Activated T-cell treated with anti-CD3 and anti-CD28 coated beads for 48 hours (primary cell): ENCODE data around the gene ZNF600.
"Not testable (repeated sequence)": the region's sequence is repeated elsewhere in the genome, so short reads cannot be mapped to it uniquely, and the experiment has no call there.

Experiments used
- DNase-seq: peaks from one replicate; pipeline ENCODE4 v3.0.0-alpha.2; 2020; ENCODE audit warnings: low read depth

The ZNF600 gene

GRCh38 chr19:52786464-52787354 is at the start of gene ZNF600:
TSS of gene ZNF600 (minus strand) at chr19:52786791. CDS start at chr19:52778888, 7,903 bp downstream.
- peak; percentile 73 for DNase-seq

GRCh38 chr19:52834289-52834688 is 47.7 kb upstream of the ZNF600 start:
- not testable (repeated sequence) for DNase-seq

- not testable (repeated sequence) for DNase-seq
Observed at GRCh38 chr19:52833541-52833940, 47.0 kb upstream of the ZNF600 start.

GRCh38 chr19:52829866-52830265 is 43.3 kb upstream of the ZNF600 start:
- DNase-seq: not testable (repeated sequence)

GRCh38 chr19:52825765-52826164 is 39.2 kb upstream of the ZNF600 start:
- no peak for DNase-seq

- DNase-seq: no peak
Observed at GRCh38 chr19:52823676-52824075, 37.1 kb upstream of the ZNF600 start.

GRCh38 chr19:52821204-52821960 is 34.8 kb upstream of the ZNF600 start, which contains the start of gene ZNF28:
TSS of gene ZNF28 (minus strand) at chr19:52821633. CDS start at chr19:52817958, 3,675 bp downstream.
- peak; percentile 53 for DNase-seq

- peak; percentile 8 for DNase-seq
Observed at GRCh38 chr19:52820472-52821203, 34.0 kb upstream of the ZNF600 start.

GRCh38 chr19:52809801-52810200 is 23.2 kb upstream of the ZNF600 start:
- DNase-seq: no peak

GRCh38 chr19:52799950-52800640 is 13.5 kb upstream of the ZNF600 start:
- not testable (repeated sequence) for DNase-seq

GRCh38 chr19:52789440-52789839 is 2.8 kb upstream of the ZNF600 start:
- DNase-seq: no peak

- peak; percentile 0 for DNase-seq
Observed at GRCh38 chr19:52786078-52786463, 520 bp downstream of the ZNF600 start.

GRCh38 chr19:52785506-52785905 is 1.1 kb downstream of the ZNF600 start:
- no peak for DNase-seq

GRCh38 chr19:52782864-52783263 is 3.7 kb downstream of the ZNF600 start:
- not testable (repeated sequence) for DNase-seq

GRCh38 chr19:52778811-52779210 is 7.8 kb downstream of the ZNF600 start:
- peak; percentile 10 for DNase-seq

- DNase-seq: not testable (repeated sequence)
Observed at GRCh38 chr19:52756447-52756846, 30.1 kb downstream of the ZNF600 start.

GRCh38 chr19:52749780-52750179 is 36.8 kb downstream of the ZNF600 start:
- no peak for DNase-seq

GRCh38 chr19:52748336-52748950 is 38.1 kb downstream of the ZNF600 start:
- no peak for DNase-seq

- not testable (repeated sequence) for DNase-seq
Observed at GRCh38 chr19:52745919-52746318, 40.7 kb downstream of the ZNF600 start.

- DNase-seq: no peak
Observed at GRCh38 chr19:52743091-52743490, 43.5 kb downstream of the ZNF600 start.

- DNase-seq: no peak
Observed at GRCh38 chr19:52742516-52742915, 44.1 kb downstream of the ZNF600 start.
